HG02588 (cell line): ENCODE data around the gene INHBE.
"Not testable (repeated sequence)": the region's sequence is repeated elsewhere in the genome, so short reads cannot be mapped to it uniquely, and the experiment has no call there.

Source experiments
- ATAC-seq: cut with Tn5 transposase; IDR thresholded peaks from one replicate; pipeline ENCODE4 v1.9.1; 2021; ENCODE audit warnings: mild to moderate bottlenecking, moderate library complexity; ENCODE audit not compliant: unreplicated experiment

Gene INHBE

DNA sequence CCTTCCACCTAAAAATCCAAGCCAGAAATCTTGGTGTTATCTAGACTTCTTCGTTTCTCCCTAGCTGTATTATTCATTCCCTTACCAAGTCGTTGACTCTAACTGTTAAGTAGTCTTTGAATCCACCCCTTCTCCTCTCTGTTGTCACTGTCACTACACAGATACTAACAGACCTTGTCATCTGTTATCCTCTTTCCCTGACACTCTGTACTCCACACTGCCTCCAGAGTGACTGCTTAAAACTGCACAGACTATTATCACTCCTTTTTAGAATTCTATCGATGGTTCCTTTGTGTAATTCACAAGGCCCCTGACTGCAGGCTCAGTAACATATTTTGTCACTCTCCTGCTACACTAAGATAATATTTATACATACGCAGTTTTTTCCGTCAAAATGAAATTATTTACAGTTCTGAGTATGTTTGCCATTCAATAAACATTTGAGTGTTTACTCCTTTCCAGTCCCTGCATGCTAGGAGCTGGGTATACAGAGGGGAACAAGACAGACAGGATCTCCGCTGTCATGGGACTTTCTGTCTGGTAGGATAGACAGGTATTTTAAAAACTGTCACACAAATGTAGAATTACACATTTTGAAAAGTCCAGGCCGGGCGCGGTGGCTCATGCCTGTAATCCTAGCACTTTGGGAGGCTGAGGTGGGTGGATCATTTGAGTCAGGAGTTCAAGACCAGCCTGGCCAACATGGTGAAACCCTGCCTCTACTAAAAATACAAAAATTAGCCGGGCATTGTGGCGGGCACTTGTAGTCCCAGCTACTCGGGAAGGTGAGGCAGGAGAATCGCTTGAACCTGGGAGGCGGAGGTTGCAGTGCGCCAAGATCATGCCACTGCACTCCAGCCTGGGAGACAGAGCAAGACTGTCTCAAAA lies 36.5 kb downstream of the INHBE start:
- no peak for ATAC-seq

DNA sequence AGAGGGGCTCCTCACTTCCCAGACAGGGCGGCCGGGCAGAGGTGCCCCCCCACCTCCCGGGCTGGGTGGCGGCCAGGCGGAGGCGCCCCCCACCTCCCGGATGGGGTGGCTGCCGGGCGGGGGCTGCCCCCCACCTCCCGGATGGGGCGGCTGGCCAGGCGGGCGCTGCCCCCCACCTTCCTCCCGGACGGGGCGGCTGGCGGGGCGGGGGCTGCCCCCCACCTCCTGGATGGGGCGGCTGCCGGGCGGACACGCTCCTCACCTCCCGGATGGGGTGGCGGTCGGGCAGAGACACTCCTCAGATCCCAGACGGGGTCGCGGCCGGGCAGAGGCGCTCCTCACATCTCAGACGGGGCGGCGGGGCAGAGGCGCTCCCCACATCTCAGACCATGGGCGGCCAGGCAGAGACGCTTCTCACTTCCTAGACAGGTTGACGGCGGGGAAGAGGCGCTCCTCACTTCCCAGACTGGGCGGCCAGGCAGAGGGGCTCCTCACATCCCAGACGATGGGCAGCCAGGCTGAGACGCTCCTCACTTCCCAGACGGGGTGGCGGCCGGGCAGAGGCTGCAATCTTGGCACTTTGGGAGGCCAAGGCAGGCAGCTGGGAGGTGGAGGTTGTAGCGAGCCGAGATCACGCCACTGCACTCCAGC lies 40.1 kb downstream of the INHBE start:
- not testable (repeated sequence) for ATAC-seq

DNA sequence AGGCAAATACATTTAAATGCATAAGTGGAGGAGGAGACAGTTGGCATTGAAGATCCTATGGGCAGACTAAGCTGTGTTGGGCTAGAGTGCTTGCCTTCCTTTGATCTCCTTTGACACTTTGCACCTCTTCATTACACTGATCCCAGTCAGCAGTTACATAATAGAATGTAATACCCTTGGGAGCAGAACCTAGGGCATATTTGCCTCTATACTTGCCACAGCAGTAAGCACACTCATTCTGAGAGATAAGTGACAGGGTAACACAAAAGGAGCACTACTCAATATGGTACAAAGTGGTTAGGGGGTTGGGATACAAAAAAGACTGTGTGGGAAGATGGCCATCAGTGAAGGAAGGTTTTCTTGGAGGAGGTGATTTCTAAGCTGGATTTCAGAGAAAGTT lies 41.7 kb downstream of the INHBE start:
- ATAC-seq = no peak

DNA sequence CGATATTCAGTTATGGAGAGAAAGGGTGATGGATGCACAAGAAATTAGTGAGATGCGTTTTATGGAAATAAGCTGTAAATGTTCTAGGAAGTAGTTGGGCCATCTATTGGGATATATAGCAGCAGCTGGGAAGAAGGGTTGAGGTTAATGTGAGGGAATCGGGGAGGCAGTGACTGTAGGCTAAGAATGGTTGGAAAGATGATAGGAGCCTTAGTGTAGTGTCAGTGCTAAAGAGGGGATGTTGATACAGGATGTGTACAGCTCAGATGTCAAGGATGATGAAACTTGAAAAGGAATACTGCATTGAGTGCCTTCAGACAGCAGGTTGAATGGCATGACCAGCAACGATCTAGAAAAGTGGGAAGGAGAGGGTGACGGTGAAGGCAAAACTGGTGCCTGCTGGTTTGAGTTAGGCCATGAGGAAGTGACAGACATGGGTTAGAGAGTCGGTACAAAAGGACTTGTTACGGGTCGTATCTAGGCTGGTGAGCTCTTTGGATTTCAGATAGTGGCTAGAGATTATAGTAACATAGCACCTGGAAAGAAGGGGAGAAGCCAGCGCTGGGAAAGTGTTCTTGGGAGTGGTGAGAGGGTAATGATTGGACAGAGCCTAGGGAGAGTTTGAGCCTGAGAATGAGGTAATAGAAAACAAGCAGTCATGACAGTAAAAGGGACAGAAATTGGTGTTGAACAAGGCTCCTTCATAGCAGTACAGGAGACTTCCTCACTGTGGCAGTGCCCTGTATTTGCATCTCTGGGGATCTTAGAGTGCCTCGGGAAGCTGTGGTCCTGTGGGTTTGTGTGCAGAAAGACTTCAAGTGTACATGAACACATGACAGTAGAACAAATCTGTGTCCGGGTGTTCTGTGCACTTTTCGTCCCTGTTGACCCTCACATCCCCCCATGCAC lies 42.4 kb downstream of the INHBE start:
- no peak for ATAC-seq

GRCh38 chr12:57498132-57498502 lies 43.0 kb downstream of the INHBE start:
- ATAC-seq = no peak

DNA sequence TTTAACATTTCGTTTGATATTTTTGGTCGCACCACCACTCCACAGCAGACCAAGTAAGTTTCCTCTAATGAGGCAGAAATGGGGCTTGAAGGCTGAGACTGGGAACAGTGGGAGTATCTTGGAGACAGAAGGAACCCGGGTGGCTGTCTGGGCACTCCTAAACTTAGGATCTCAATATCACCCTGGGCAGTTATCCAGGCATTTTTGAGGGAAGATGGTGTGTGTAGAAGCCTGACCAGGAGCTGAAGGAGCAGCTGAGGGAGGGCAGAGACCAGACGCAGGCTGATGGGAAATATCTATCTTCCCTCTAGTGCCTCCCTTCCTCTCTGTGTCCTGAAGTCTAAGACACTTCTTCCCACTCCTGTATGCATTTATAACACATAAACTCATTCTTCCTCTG lies 43.5 kb downstream of the INHBE start:
- ATAC-seq = no peak

DNA sequence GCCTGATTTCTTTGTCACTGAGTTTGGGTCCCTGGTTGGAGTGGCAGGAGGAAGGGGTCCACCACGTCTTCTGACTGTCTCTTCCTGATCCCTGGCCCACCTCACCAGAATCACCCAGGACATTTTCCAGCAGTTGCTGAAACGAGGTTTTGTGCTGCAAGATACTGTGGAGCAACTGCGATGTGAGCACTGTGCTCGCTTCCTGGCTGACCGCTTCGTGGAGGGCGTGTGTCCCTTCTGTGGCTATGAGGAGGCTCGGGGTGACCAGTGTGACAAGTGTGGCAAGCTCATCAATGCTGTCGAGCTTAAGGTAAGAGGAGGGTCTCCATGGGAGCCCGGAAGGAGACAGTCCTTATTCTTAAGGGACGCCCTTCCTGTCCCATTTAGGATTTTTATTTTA lies 45.1 kb downstream of the INHBE start:
- no peak for ATAC-seq

GRCh38 chr12:57502311-57502969 lies 47.3 kb downstream of the INHBE start:
- ATAC-seq = not testable (repeated sequence)

GRCh38 chr12:57506541-57506940 lies 51.4 kb downstream of the INHBE start:
- ATAC-seq = not testable (repeated sequence)
